Ishikawa (cell line): ENCODE data around the gene SH3GL1.

Experiments
- CEBPB ChIP-seq: IDR thresholded peaks from 2 replicates; pipeline ENCODE4 v1.6.1; 2012
- CREB1 ChIP-seq: IDR thresholded peaks from 2 replicates; pipeline ENCODE4 v1.6.1; 2012; ENCODE audit warnings: low read depth
- EGR1 ChIP-seq: IDR thresholded peaks from 2 replicates; pipeline ENCODE4 v1.6.1; 2012
- EP300 ChIP-seq: IDR thresholded peaks from 2 replicates; pipeline ENCODE4 v1.6.1; 2012; ENCODE audit warnings: borderline replicate concordance
- FOXM1 ChIP-seq: IDR thresholded peaks from 2 replicates; pipeline ENCODE4 v1.6.1; 2012; ENCODE audit warnings: low read depth, borderline replicate concordance
- NFIC ChIP-seq: IDR thresholded peaks from 2 replicates; pipeline ENCODE4 v1.6.1; 2012
- RAD21 ChIP-seq: IDR thresholded peaks from 2 replicates; pipeline ENCODE4 v1.6.1; 2012; ENCODE audit warnings: low read depth
- REST ChIP-seq: IDR thresholded peaks from 2 replicates; pipeline ENCODE4 v1.6.1; 2012; ENCODE audit warnings: low read depth, mild to moderate bottlenecking
- TAF1 ChIP-seq: IDR thresholded peaks from 2 replicates; pipeline ENCODE4 v1.6.1; 2012; ENCODE audit warnings: low read depth, mild to moderate bottlenecking
- TCF12 ChIP-seq: IDR thresholded peaks from 2 replicates; pipeline ENCODE4 v1.6.1; 2012; ENCODE audit warnings: low read depth
- TEAD4 ChIP-seq: IDR thresholded peaks from 2 replicates; pipeline ENCODE4 v1.6.1; 2012
- USF1 ChIP-seq: IDR thresholded peaks from 2 replicates; pipeline ENCODE4 v1.6.1; 2012
- YY1 ChIP-seq: IDR thresholded peaks from 2 replicates; pipeline ENCODE4 v1.6.1; 2012; ENCODE audit warnings: low read depth
- ZBTB7A ChIP-seq: IDR thresholded peaks from 2 replicates; pipeline ENCODE4 v1.6.1; 2012; ENCODE audit warnings: low read depth
- TF ChIP-seq, protein P1 (sequence below): IDR thresholded peaks from 2 replicates; pipeline ENCODE4 v1.6.1; 2012

The SH3GL1 gene

DNA sequence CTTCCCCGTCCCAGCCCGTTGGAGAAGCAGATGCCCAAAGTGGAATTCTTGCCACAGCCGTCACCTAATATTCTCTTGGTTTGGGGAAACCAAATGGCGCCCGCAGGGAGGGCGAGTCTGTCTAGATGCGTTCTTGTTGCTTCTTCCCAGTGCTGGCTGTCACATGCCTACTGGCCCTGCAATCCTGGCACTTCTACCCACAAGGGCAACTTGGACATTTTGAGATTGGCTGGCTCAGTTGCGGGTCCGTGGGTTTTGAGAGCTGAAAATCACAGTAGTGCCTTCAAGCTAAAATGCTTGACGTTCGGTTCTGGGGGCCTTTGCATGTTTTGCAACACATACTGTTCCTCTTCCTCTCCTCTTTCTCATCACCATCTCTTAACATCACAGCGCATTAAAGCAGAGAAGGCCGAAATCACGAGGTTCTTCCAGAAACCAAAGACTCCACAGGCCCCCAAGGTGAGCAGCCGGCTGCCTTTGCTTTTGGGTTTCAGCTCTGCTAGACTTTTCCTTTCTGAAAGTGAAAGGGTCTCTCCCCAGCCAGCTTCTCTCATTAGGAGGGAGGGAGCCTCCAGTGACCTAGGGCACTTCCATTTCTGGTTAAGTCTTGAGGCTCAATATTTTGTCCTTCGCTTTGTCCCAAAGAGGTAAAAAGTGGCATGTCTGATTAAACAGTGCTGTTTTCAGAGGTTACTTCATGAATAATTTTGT is 23.2 kb upstream of the SH3GL1 start:
- TF ChIP-seq, protein P1, sequence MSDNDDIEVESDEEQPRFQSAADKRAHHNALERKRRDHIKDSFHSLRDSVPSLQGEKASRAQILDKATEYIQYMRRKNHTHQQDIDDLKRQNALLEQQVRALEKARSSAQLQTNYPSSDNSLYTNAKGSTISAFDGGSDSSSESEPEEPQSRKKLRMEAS, result no peak
- no peak for TF ChIP-seq TEAD4
- no peak for TF ChIP-seq FOXM1
- no peak for TF ChIP-seq USF1
- TF ChIP-seq CEBPB, result no peak
- TF ChIP-seq TAF1, result no peak
- TF ChIP-seq YY1, result no peak
- TF ChIP-seq ZBTB7A, result no peak
- no peak for TF ChIP-seq REST
- TF ChIP-seq TCF12, result no peak

DNA sequence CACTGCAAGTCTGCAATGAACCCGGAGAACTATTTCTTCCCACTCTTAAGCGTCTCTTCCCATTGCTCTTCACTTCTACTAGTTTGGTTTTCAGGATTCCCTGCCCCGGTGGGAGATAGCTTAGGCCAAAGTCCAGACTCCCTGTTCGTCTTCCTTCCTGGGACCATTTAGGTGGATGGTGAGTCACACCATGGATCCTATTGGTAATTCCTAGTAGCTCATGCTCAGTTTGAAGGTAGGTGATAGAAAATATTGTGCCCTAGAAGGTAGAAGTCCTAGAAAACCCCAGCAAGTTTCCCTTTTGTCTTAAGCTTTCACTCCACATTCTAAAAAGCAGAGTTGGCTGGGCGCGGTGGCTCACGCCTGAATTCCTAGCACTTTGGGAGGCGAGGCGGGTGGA is 15.9 kb upstream of the SH3GL1 start:
- TF ChIP-seq FOXM1, result no peak
- TF ChIP-seq EP300, result no peak
- no peak for TF ChIP-seq TEAD4
- no peak for TF ChIP-seq EGR1
- no peak for TF ChIP-seq REST
- TF ChIP-seq TAF1, result no peak
- TF ChIP-seq YY1, result no peak
- no peak for TF ChIP-seq RAD21
- TF ChIP-seq CREB1, result no peak
- TF ChIP-seq USF1, result no peak
- TF ChIP-seq CEBPB, result no peak
- TF ChIP-seq TCF12, result no peak

GRCh38 chr19:4415352-4415751 is 15.0 kb upstream of the SH3GL1 start:
- TF ChIP-seq EP300, result no peak
- TF ChIP-seq TEAD4, result no peak
- no peak for TF ChIP-seq ZBTB7A
- no peak for TF ChIP-seq USF1
- TF ChIP-seq, protein P1, result no peak
- TF ChIP-seq TCF12, result no peak
- TF ChIP-seq NFIC, result no peak
- TF ChIP-seq RAD21, result no peak
- no peak for TF ChIP-seq FOXM1
- no peak for TF ChIP-seq CREB1

DNA sequence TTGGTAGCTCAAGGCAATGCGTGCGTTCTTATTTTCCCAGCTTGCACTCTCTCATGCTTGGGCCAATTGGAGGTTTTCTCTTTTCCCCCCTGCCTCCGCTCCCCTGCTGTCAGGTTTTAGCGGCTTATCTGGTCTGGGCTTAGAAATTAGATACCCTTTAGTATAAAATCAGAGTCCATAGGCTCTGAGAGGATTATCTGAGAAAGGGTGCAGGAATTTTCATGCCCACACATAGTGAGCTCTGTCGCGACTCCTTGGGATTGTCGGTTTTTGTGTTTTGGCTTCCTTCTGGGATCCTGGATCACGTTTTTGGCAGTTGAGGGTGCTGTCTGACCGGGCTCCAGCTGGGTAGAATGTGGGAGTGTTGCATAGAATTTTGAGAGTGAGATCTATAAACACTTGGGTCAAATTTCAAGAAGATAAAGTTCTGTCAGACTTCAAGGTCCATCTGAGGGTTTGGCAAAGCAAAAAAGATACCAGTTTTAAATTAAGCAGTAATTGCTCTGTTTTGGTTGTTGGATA is 14.5 kb upstream of the SH3GL1 start:
- TF ChIP-seq TAF1, result no peak
- no peak for TF ChIP-seq CEBPB
- TF ChIP-seq EGR1, result no peak
- TF ChIP-seq YY1, result no peak
- no peak for TF ChIP-seq NFIC
- TF ChIP-seq USF1, result no peak
- TF ChIP-seq, protein P1, result no peak
- TF ChIP-seq REST, result no peak
- no peak for TF ChIP-seq CREB1
- TF ChIP-seq ZBTB7A, result no peak
- no peak for TF ChIP-seq TEAD4
- TF ChIP-seq EP300, result no peak
